Left lung (tissue), 10 donors: ENCODE measurements around the gene ARHGAP27. TPM values are rescaled to one million over a fixed set of nuclear protein-coding genes. Genes with fewer than 3 reads are reported as not detected.

ENCODE experiments used
- ATAC-seq: fragments of 200-7000 bp; cut with Tn5 transposase; one replicate; pipeline ENCODE4 v1.9.1; 2020; ENCODE audit warnings: moderate library complexity
- DNase-seq, 4 donors: peaks; one replicate each; pipeline ENCODE4 v3.0.0-alpha.2; 2013 to 2020
- H3K27ac ChIP-seq, 2 donors: fragments of 200-600 bp; sonication (generic) in 1 of 2; one replicate each; pipeline versions ENCODE4 v1.5.0 to v1.8.0; 2020 to 2021
- H3K27me3 ChIP-seq, 2 donors: fragments of 200-600 bp; sonication (generic) in 1 of 2; one replicate each; pipeline versions ENCODE4 v1.5.0 to v1.8.0; 2020 to 2021
- H3K36me3 ChIP-seq, 2 donors: fragments of 200-600 bp; sonication (generic) in 1 of 2; one replicate each; pipeline versions ENCODE4 v1.5.0 to v1.8.0; 2020 to 2021
- H3K4me1 ChIP-seq, 2 donors: fragments of 200-600 bp; one replicate each; pipeline ENCODE4 v1.8.0; 2021
- H3K4me3 ChIP-seq, 2 donors: fragments of 200-600 bp; sonication (generic) in 1 of 2; one replicate each; pipeline versions ENCODE4 v1.5.0 to v1.8.0; 2020 to 2021; ENCODE audit warnings: mild to moderate bottlenecking in 1 of 2
- H3K9me3 ChIP-seq, 2 donors: fragments of 200-600 bp; sonication (generic) in 1 of 2; one replicate each; pipeline versions ENCODE4 v1.5.0 to v1.8.0; 2020 to 2021
- CTCF ChIP-seq, 2 donors: fragments of 200-600 bp; sonication (generic) in 1 of 2; IDR thresholded peaks; one replicate each; pipeline versions ENCODE4 v1.5.0 to v1.8.0; 2021; ENCODE audit warnings: antibody characterized with exemption in 2 of 2
- intact Hi-C, 2 donors: fragments of 100-400 bp; cut with DNase I; formaldehyde crosslinking; loops; one replicate each; pipeline versions ENCODE4 v1.11.2 to v1.14.2; 2022
- polyA plus RNA-seq, 6 donors: library from polyadenylated mRNA; unstranded; fragments of 120-200 nt; gene quantifications; one replicate each; pipeline ENCODE4 v1.2.1, GENCODE V29; 2013; ENCODE audit not compliant: insufficient read length in 6 of 6
- total RNA-seq, 2 donors: library from RNA; stranded (reverse); fragmentation: NEBNext Ultra II Directional; extraction: Animal tissue kit (Norgen Biotek cat#: 25700); gene quantifications; one replicate each; pipeline ENCODE4 v1.2.1, GENCODE V29; 2021
- donor health status: DM: no; HTN: yes; CAD: no.
- donor health status: DM: no; HTN: no; CAD: no.

The ARHGAP27 gene
- total and polyA plus RNA-seq, 8 donors = 22.3 to 80.6 (median 29.2) TPM

DNA sequence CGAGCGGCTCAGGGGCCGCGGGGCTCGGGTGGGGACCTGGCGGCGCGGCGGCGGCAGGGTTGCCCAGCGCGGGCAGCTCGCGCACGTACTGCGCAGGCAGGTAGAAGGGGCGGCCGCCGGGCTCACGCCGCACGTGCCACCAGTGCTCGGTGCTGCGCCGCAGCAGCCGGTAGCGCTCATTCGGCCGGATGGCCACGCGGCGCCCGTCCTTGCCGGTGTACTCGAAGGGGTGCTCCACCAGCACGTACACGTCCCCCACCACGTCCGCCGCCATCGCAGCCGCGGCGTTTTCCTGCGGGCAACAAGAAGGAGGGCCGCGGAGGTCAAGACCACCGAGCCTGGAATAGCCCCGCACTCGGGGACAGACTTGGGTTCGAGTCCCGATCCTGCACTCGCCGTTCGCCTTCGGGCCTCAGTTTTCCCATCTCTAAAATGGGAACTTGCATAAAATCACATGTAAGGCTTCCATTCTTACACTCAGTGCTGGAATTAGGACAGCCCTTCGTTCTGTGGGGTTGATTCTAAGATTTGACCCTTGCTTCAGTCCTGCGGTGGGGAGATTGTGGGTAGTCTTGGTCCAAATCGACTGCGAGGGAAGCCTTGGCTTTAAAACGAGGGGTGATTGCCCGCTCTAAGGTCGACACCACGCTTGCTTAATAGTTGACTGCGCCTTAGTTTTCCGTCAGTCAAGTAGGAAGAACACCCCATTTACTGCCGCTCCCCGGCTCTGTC, 2.5 kb downstream of the ARHGAP27 start:
- peaks cover 0 to 28% of the 10 kb centered on the region in 2 donors for H3K27me3 ChIP-seq
- H3K27ac ChIP-seq = peak overlapping the region; percentile 80 to 92
- peak overlapping the region; percentile 56 to 79 for H3K4me3 ChIP-seq
- peak in 1 of 4 donors; percentile 77 for DNase-seq
- H3K36me3 ChIP-seq = peaks cover 0 to 19% of the 10 kb centered on the region in 2 donors
- H3K4me1 ChIP-seq = peaks cover 30 to 75% of the 10 kb centered on the region in 2 donors
- no peak for TF ChIP-seq CTCF (IDR thresholded peaks at IDR 0.05)
- H3K9me3 ChIP-seq = no peaks in the 10 kb centered on the region
- ATAC-seq = no peak
- intact Hi-C loops = no loop called here

DNA sequence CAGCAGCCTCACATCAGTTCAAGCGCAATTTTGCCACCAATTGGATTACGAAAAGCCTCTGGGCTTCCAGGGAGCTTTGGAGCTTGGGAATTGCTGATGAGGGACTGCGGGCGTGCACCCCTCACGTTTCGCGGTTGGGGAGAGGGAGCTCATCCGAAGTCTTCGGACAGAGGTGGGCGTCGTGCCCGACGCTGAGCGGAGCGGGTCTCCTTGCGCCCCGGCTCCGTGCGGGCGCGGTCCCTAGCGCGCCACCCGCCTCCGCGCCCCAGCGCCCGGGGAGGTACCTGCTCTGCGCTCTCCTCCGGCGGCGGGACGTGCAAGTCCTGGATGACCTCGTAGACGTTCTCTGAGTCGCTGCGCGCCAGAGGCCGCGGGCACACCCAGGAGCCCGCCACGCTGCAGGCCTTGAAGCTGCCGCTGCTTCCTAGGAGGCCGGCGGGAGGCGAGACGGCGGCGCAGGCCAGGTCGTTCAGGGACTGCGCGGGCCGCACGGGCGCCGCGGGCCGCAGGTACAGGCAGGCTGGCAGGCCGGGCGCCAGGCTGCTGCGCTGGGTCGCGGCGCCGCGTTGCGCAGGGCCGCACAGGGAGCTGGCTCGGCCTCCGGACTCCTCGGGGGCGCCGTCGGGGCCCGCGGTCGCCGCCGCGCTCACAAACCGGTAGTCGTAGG, 3.2 kb downstream of the ARHGAP27 start:
- H3K4me1 ChIP-seq = peaks cover 30 to 77% of the 10 kb centered on the region in 2 donors
- intact Hi-C loops = no loop called here

DNA sequence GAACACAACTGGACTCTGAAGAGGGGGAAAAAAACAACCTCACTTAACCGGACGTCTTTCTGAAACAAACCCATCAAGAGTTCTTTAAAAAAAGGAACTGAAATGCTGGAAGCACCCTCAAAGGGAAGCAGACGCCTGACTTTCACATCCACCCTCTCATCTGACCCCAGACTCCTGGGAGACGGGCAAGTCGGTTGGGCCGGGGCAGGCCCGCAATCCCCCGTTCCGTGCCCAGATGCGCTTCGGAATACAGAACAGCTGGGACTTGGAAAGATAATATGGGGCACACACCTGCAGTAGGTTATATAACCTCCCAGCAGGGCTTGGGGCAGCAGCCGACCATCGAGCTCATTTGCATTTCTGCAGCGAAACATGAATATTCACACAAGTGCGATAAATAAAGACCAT, 3.7 kb downstream of the ARHGAP27 start:
- DNase-seq (peak in 1 of 4 donors; percentile 82), ATAC-seq (no peak)
- H3K4me1 ChIP-seq = peaks cover 34 to 76% of the 10 kb centered on the region in 2 donors
- TF ChIP-seq CTCF (IDR thresholded peaks at IDR 0.05) = no peak
- no peaks in the 10 kb centered on the region for H3K9me3 ChIP-seq
- peaks cover 0 to 28% of the 10 kb centered on the region in 2 donors for H3K27me3 ChIP-seq
- peak overlapping the region in 1 of 2 donors; percentile 87 for H3K27ac ChIP-seq
- H3K4me3 ChIP-seq = peak overlapping the region in 1 of 2 donors; percentile 30
- intact Hi-C loops = no loop called here
- peaks cover 0 to 14% of the 10 kb centered on the region in 2 donors for H3K36me3 ChIP-seq

More for the DNA sequence above, 3.2 kb downstream of the ARHGAP27 start:
- no peak for ATAC-seq
- Histone ChIP-seq H3K27ac (peak overlapping the region in 1 of 2 donors; percentile 87), H3K9me3 (no peaks in the 10 kb centered on the region), H3K27me3 (peaks cover 0 to 28% of the 10 kb centered on the region in 2 donors), H3K36me3 (peaks cover 0 to 14% of the 10 kb centered on the region in 2 donors), H3K4me3 (peak overlapping the region in 1 of 2 donors; percentile 30)
- no peak for TF ChIP-seq CTCF (IDR thresholded peaks at IDR 0.05)
- DNase-seq = peak in 1 of 4 donors; percentile 79

GRCh38 chr17:45428050-45428617, 4.5 kb downstream of the ARHGAP27 start:
- Histone ChIP-seq H3K36me3 (peaks cover 0 to 14% of the 10 kb centered on the region in 2 donors), H3K4me1 (peaks cover 30 to 68% of the 10 kb centered on the region in 2 donors), H3K27ac (peak overlapping the region; percentile 27 to 87), H3K9me3 (no peaks in the 10 kb centered on the region), H3K27me3 (peaks cover 0 to 28% of the 10 kb centered on the region in 2 donors), H3K4me3 (peak overlapping the region in 1 of 2 donors; percentile 30)
- DNase-seq (peak; percentile 35 to 95 (median 74)), ATAC-seq (peak; percentile 38)
- TF ChIP-seq CTCF (IDR thresholded peaks at IDR 0.05) = peak; percentile 100
- intact Hi-C loops = no loop called here
